GM19035 (cell line): ENCODE data around the gene NT5C1A.

ENCODE experiments used
- ATAC-seq: cut with Tn5 transposase; IDR thresholded peaks from one replicate; pipeline ENCODE4 v1.9.1; 2021; ENCODE audit not compliant: unreplicated experiment

Gene NT5C1A

DNA sequence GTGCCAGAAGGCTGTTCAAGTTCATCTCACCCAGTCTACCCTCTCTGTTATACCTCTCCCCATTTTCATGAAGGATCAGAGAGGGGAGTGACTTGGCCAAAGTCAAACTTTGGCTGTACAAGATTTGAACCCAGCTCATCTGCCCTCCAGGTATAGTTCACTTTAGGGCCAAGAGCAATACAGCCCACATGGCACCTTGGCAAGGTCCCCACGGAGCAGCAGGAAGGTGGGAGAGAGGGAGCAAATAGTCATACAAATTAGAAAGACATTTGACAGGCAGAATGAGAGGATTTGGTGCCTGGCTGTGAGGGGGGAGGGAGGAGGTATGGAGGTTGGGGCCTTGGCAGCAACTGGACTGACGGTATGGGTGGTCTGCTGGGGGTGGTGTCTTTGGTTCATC lies 18.3 kb upstream of the NT5C1A start:
- ATAC-seq = no peak

DNA sequence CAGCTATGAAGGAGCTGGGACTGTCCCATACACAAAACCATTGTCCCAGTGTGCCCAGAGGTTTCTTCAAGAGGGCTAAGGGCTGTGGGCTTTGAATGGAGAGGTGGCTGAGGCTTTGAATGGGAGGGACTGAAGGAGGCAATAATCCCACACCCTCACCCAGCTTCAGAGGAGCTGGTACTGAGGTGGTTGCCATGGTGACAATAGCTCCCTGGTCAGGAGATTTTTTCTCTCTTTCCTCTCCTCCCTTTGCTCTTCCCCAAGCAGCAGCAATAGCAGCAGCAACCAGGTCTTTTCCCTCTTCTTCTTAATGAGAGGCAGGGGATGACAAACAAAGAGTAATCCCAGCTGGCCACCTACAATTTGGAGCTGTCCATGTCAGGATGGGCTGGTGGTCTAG lies 17.7 kb upstream of the NT5C1A start:
- no peak for ATAC-seq

DNA sequence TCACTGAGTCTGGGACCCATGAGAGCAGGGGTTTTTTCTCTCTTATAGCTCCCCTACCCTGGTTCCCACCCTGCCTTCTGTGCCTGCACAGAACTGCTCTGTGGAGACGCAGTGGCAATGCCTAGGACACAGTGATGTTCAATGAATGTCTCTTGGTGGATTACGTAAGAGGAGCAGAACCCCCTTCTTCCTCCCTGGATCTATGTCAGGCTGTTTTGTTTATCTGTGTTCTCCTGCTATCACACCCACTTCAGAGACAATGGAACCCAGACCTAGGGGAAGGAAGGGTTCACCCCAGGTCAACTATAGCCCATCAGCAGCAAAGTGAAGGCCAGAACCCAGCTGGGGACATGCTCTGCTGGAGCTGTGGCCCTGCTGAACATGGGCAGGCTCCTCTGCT lies 17.3 kb upstream of the NT5C1A start:
- no peak for ATAC-seq

DNA sequence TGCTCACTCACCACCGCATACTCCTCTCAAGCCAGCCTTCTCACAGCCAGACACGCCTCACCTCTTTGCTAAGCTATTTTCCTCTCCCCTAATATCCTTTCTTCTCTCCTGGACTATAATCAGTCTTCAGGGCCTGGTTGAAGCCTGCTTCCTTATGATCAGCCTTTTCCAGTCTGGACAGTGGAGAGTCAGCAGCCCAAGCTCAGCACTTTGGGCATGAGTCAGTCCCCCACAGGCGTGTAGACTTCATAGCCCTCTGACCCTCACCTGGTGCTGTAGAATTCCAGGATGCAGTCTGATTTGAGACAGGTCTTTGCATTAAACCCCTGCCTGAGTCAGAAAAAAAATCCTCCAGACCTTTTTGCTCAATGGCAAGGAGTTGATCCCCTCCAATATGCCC lies 16.8 kb upstream of the NT5C1A start:
- no peak for ATAC-seq

DNA sequence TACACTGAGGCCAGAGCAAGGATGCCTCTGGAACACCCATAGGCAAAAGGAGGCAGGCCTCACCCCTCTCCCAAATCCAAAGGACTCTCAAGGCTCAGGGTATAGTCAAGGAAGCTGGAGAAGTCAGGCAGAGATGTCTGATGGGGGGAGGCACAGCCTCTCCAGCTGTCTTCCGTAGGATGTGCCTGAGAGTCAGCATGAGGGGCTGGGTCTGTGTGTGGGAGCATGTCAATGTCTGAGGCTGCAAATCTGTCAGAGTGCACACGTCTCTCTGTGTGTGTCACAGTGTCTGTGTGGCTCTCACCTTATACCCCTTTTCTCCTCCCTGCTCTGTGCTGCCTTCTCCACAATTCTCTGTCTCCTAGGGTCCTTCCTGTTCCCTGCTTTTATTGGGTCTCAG lies 15.3 kb upstream of the NT5C1A start:
- ATAC-seq = no peak

DNA sequence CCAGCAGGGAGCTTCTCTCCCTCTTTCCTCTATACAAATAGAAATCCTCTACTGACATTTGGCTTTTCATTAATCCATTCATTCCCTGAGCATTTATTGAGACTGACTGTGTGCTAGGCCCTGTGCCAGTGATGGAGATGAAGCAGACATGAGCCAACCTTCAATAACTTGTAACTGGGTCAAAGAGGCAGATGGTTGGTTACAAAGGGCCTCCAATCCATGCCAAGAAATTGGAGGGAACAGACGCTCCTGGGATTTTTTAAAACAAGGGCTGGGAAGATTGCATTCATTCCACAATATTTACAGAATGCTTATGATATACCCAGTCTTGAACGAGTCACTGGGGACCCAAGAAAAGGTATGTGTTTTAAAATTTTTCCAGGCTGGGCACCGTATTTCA lies 13.2 kb upstream of the NT5C1A start:
- no peak for ATAC-seq

DNA sequence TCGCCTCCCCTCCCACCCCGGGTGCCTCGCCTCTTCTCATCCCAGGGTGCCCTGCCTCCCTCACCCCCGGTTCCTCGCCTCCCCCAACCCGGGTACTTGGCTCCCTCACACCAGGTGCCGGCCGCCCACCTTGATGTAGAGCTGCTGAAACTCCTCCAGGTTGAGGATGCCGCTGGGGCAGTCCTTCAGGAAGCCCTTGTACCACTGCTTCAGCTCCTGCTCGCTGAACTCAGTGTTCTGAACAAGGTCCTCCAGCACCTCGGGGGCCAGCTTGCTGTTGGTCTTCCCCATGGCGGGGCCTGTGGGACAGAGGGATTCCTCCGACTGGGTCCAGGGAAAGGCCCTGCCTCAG lies 12.4 kb upstream of the NT5C1A start:
- no peak for ATAC-seq

DNA sequence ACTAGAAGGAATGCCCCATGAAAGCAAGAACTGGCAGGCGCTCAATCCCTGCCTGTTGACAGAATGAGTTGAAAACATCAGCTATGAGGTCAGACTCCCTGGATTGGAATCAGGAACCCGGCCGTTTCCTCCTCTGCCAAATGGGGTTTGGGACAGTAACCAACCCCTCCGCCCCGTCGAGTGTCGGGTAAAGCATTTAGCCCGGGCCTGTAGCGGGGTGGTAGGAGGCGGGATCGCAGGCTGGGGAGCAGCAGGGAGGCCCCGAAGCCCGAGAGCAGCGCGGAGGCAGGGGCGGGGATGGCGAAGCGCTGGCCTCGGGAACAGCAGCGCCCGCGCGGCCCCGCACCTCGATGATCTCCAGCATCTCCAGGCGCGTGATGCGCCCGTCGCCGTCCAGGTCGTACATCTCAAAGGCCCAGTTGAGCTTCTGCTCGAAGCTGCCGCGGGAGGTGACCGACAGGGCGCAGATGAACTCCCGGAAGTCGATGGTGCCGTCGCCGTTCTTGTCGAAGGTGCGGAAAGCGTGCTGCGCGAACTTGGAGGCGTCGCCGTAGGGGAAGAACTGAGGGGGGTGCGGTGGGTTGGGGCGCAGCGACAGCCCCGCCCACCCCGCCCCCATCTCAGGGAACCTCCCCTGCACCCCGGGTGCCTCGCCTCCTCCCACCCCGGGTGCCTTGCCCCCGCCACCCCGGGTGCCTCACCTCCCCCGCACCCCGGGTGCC lies 11.8 kb upstream of the NT5C1A start:
- no peak for ATAC-seq

DNA sequence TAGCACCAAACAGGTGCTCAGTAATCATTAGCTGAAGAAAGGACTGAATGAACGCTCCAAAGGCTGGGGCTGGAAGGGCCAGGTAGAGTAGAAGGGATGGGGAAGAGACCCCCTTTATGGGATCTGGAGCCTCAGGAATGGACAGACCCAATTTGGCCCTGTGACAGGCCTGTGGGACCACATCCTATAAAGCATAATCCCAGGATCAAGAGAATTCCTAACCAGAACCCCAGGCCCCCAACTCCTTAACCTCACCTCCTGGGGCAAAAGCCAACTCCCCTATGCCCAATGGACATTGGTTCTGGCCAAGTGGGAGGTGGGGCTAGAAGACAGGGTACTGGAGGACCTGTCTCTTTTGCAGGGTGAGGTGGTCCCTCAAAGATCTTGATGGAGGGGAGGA lies 10.1 kb upstream of the NT5C1A start:
- no peak for ATAC-seq

DNA sequence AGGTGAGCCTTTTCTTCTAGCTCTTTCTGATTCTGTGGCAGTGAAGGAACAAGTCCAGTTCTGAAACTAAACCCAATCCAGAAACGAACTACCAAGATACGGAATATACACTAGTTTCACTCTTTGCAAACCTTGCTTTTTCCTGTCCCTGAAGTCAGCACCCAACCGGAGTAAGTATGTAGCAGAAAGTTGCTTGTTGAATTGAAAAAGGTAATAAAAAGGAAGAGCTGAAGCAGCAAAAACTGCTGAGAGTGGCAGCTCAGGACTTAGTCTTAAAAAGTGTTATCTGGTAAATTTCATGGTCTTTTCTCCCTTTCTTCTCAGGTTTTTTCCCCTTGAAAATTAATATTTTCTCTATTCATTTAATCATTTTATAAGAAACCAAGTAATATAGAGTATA lies 9.4 kb upstream of the NT5C1A start:
- ATAC-seq = no peak

DNA sequence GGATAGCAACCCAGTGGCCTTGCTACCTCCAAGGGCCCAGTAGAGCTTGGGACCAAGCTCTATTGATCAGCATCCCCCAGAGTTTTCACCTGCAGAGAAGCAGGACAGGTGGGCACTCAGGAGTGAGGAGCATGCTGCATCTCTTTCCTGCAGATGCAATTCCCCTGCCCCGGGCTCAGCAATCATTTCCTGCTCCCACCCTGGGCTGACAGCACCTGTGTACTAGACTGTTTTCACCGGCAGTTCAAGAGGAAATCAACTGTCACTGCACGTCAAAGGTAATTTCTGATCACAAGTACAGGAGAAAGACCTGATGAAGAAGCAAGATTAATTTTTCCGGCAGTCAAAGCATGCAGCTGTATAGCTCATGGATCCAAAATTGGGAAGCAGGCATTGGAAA lies 8.8 kb upstream of the NT5C1A start:
- no peak for ATAC-seq

DNA sequence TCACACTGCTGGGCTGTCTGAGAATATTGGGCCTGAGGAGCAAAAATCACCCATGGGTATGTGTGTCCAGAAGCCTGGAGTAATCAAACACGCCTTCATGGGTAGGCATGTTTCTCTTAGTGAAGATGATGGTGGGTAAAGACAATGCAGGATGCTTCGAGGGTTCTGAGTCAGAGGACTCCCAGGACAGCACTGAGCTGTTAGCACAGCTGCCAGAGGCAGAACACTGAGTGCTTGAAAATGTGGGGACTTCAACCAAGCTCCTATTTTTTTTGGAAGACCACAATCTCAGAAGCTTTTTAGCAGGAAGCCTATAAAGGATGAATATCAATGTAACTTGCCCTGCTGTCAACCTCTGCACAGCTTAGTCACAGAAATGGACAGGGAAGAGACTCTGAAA lies 7.9 kb upstream of the NT5C1A start:
- ATAC-seq = no peak

DNA sequence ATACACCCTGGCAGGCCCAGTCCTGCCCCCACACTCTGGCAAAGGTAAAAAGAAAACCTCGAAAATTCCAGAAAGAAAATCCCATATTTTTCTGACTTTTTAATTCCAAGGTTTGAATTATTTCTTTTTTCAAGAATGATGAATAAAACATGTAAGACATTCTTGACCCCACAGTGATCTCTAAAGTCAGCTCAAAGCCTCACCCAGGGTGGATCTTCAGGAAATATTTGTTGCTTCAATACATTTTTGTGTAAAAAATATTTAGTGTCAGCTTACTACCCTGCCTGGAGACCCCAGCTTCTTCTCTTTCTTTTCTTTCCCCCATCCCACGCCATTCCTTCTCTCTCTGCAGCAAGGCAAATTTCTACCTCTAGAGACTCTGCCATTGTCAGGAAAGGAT lies 7.0 kb upstream of the NT5C1A start:
- ATAC-seq = no peak

DNA sequence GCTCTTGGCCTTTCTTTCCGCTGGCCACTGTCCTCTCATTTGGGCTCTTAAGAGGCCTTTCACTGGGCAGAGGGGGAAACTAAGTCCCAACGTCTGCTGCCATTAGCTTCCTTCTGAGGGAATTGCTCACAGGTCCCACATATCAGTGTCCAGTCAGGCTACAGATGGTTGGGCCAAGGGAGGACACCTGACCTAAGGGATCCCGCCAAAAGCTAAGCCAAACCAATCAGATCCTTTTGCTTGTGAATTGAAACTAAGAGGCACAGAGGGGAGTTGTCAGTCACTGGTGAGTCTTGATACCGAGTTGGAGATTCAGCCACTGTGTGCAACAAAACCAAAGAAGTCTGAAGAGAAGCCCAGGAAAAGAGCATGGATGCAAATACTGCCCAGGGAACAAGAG lies 5.7 kb upstream of the NT5C1A start:
- ATAC-seq = no peak

DNA sequence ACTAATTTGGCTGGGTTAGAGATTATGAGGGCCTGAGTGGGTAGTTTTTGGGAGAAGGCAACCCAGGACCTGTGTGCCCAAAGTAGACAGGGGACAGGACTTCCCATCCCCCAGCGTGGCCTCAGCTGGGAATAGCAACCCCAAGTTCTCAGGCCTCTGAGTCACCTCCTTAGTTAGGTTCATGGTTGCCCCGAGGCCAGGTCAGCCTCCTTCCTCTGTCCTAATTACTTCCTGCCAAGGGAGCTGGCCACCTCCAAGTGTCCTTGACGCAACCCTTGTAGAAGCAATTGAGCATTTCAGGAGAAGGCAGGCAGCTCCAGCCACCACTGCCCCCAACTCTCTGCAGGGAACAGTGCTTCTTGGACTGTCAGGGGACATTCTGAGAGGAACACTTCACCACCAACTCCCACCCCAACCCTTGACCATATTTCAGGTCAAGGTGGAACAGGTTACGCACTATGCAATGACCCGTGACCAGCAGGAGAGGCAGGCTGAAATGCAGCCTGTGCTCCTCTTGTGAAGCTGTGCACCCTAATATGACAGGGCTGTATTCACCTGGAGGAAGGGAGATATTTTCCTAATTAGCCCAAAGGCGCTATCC lies 5.1 kb upstream of the NT5C1A start:
- no peak for ATAC-seq

DNA sequence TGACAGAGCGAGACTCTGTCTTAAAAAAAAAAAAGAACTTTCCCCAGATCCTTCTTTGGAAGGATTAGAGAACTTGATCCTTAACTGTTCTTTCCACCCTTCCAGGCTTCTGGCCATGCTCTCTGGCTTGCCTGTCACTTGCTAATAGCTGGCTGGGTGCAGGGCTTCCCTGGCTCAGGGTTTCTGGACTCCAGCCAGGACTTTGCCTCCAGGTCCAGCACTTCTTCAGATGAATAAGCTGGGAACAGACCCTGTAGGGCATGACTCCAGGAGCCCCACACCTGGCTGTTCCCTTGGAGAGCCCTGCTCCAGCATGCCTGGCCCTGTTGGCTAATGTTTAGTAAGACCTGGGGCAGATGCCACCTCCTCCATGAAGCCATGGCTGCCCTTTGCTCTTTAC lies 3.3 kb upstream of the NT5C1A start:
- no peak for ATAC-seq

DNA sequence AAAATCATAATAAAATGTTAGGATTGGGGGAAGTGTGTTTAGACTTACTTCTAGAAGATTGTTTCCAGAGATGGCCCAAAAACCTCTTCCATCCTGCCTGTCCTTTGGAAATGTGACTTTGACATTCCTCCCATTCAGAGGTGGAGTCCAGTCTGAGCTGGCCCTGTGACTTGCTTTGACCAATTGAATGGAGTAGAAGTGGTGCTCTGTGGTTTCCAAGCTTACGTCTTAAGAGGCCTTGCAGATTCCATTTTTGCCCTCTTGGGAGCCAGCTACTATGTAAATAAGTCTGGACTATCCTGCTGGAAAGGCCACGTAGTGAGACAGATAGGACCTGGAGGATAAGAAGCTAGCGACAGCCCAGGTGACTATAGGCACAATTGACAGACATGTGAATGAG lies 1.3 kb upstream of the NT5C1A start:
- ATAC-seq = no peak

DNA sequence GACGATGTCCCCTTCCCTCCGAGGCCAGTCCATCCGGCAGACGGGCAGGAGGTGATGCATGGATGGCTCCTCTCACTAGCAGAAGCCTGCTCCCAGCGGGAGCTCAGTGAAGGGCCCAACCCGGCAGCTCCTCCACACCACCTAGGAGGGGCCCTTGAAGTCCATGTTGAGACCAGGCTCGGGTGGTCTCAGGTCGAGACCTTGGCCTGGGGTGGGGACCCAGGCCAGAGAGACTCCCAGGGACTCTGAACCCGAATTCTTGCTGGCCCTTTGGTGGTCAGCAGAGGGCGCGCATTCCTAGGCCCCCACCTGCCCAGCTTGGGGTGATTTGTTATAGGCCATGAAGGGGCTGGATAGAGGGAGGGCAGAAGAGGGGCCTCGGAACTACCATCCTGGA lies 642 bp upstream of the NT5C1A start:
- no peak for ATAC-seq

DNA sequence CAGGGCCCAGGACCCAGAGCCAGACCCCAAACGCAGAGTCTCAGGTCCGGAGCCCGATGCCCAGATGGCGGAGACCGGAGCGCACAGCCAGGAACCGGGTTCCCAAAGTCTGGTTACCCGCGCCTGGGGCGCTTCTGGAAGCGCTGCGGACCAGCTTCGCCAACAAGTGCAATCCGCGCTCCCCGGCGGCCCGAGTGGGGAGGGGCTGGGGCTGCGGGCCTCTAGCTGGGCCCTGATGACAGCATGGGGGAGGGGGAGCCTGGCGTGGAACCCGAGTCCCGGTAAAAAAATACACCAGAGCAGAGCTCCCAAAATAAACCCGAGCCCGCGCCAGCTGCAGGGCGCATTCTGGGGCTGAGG lies 494 bp downstream of the NT5C1A start:
- ATAC-seq = no peak

DNA sequence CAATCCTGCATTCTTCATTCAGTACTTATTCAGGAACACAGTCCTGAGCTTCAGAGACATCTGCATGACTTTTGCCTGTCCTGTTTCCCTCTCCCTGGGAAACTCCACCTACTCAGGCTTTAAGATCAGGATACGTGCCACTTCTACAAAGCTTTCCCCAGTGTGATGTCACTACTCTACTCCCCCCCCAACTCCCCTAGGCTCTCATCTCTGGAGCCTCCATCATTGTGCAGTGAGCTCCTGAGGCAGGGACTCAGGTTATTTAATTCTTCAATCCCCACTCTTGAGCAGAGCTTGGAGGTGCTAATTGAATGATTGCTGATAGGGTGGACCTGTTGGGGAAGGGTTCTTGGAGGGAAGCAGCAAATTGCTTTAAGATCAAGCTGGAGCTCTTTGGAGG lies 1.2 kb downstream of the NT5C1A start:
- no peak for ATAC-seq

DNA sequence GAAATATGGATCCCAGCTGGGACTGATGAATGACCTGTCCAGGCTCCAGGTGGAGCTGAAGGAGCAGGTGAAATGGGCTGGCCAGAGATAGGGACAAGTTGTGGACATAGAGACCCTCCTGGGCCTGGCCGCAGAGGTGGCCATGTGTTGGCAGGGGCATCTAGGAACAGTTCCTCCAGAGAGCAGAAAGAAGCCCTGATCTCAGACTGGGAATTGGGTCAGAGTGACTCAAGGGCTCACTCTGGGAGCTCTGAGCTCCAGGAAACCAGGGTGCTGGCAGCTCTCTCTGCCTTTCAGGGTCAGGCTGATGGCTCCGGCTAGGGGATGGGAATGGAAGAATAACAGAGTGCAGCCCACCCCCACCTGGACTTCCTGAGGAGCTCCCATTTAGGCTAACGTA lies 3.0 kb downstream of the NT5C1A start:
- ATAC-seq = no peak

DNA sequence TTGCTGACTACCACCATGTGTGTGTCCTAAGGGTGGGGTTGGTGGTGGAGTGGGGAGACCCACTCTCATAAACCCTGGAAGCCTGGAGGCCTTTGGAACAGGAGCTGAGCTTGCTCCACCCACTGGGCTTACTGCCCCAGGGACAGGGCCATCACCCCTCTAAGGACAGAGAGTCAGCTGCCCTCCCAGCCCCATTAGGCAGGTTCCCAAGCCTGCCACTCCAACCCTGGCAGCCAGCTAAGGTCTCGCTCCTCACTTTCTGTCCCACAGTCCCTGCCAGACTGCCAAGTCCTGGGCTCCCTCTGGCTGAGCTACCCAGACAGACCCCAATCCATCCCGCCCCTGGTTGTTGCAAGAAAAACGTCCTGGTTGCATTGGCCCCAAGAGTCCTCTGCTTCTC lies 3.8 kb downstream of the NT5C1A start:
- ATAC-seq = no peak

DNA sequence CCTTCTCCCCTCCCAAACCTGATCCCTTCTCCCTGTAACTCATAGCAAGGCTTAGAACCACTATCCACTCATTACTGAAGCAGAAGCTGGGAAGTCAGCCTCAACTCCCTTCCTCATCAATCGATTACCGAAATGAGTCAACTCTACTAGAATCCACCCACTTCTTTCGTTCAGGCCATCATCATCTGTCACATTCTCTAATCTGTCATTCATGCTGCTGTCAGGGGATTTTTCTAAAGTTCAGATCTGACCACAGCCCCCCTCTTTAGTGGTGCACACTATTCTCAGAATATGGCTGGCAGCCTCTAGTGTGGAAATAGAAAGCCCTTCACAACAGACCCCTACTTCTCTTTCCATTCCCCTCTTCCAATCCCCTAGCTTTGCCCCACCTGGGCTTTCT lies 5.1 kb downstream of the NT5C1A start:
- peak; percentile 89 for ATAC-seq
